Mesenteric fat pad (tissue), 1 donor: ENCODE data around the gene TXNDC9. TPM values are rescaled to one million over a fixed set of nuclear protein-coding genes. Genes with fewer than 3 reads are reported as not detected.
"Not testable (repeated sequence)": the region's sequence is repeated elsewhere in the genome, so short reads cannot be mapped to it uniquely, and the experiment has no call there.

Experiments used
- DNase-seq: peaks from one replicate; pipeline ENCODE4 v3.0.0-alpha.2; 2020; ENCODE audit warnings: low spot score
- long read RNA-seq: library from polyadenylated mRNA; unstranded; transcript quantifications from one replicate; pipeline ENCODE4 v2.0.0, GENCODE V29; 2020
- total RNA-seq: library from RNA; stranded (reverse); fragmentation: NEBNext Ultra II Directional; extraction: Animal tissue kit (Norgen Biotek cat#: 25700); gene quantifications from one replicate; pipeline ENCODE4 v1.2.1, GENCODE V29; 2021
- donor health status: DM: yes; HTN: yes; CAD: no.

The TXNDC9 gene, protein sequence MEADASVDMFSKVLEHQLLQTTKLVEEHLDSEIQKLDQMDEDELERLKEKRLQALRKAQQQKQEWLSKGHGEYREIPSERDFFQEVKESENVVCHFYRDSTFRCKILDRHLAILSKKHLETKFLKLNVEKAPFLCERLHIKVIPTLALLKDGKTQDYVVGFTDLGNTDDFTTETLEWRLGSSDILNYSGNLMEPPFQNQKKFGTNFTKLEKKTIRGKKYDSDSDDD
- 25.1 TPM for total RNA-seq
- long read RNA-seq, transcript TXNDC9-201 (5 exons, 1,637 nt), result major isoform, 148 of 160 reads
- long read RNA-seq, partial matches to known transcripts, result 4 of 160 reads
- long read RNA-seq, other reads (novel, unspliced or antisense), result 4 of 160 reads

- peak; percentile 99 for DNase-seq
These were observed at the start of gene TXNDC9 for GRCh38 chr2:99335911-99336803. TSS of gene TXNDC9 (minus strand) at chr2:99336333. CDS start at chr2:99333210, 3,123 bp downstream.

DNA sequence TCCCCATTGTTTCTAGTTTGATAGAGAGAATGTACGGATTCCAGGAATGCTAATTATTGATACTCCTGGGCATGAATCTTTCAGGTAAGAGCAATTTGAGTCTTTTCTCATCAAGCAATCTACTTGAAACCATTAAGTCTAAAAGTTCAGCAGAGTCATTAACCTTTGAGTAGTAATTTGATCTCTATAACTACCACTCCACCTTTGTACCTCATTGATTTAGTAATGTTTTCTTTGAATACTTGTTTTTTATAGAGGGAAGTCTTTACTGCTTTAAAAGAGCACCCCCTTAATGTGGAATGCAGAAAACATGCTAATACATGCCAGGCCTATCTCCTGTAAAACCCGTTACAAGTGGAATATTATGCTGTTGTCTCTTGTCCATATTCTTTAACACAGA lies 46.0 kb upstream of the TXNDC9 start:
- no peak for DNase-seq

DNA sequence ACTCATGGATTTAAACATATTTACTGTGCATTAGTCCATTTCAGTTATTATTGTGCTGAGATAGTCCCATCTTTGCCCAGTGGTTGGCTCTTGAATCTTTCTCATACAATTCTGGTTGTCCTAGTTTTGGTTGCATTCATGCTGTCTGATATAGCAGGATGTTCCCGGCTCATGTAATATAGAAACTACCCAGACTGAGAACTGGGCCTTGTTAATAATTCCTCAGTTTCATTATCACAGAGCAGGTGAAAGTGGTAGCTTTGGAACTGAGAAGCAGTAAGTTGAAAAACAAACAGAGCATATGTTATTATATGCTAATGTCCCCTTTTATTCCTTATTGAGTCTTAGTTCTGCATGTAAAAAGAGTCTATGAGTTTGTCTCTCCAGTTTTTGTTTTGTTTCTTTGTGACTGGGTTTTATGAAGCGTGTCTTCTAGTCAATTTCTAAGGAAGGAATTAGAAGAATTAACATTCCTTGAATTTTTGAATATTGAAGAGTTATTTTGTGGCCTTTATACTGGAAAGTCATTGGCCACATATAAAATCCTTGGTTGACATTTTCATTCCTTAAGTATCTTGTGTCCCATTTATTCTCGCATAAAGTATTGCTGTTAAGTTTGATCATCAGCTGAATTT lies 44.4 kb upstream of the TXNDC9 start:
- DNase-seq, result no peak

- no peak for DNase-seq
These were observed 41.7 kb upstream of the TXNDC9 start for GRCh38 chr2:99377879-99378278.

GRCh38 chr2:99376254-99376864 lies 40.2 kb upstream of the TXNDC9 start:
- no peak for DNase-seq

- DNase-seq, result no peak
These were observed 38.6 kb upstream of the TXNDC9 start for GRCh38 chr2:99374747-99375146.

DNA sequence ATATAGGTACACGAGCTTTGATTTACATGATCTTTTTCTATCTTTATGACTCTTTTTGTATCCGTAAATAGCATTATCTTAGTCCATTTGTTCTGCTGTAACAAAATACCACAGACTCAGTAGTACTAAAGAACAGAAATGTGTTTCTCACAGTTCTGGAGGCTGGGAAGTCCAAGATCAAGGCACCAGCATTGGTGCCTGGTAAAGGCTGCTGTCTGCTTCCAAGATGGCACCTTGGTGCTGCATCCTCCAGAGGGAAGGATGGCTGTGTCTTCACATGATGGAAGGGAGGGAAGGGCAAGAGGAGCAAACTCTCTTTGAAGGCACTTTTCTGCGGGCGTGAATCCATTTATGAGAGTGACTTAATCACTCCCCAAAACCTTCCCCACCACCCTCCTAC lies 37.0 kb upstream of the TXNDC9 start:
- DNase-seq, result no peak

GRCh38 chr2:99368854-99369253 lies 32.7 kb upstream of the TXNDC9 start:
- not testable (repeated sequence) for DNase-seq

DNA sequence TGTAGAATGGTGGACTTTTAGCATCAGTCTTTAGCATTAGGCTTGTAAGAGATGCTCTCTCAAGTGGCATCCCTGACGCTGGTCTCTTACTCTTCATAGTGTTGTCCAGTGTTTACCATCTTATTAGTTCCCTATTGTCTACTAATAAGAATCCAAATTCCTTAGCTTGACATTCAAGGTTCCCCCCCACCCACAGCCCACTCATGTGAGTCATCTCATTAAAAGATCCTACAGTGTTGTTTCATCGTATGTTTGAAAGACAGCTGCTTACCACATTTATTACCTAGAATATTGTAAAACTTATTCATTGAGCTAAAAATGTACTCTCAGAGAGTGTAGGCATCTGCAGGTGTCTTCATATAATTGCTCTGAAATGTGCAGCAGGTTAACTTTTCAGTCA lies 29.5 kb upstream of the TXNDC9 start:
- no peak for DNase-seq

GRCh38 chr2:99356853-99357252 lies 20.7 kb upstream of the TXNDC9 start:
- no peak for DNase-seq

- DNase-seq, result not testable (repeated sequence)
These were observed 18.7 kb upstream of the TXNDC9 start for GRCh38 chr2:99354825-99355224.

DNA sequence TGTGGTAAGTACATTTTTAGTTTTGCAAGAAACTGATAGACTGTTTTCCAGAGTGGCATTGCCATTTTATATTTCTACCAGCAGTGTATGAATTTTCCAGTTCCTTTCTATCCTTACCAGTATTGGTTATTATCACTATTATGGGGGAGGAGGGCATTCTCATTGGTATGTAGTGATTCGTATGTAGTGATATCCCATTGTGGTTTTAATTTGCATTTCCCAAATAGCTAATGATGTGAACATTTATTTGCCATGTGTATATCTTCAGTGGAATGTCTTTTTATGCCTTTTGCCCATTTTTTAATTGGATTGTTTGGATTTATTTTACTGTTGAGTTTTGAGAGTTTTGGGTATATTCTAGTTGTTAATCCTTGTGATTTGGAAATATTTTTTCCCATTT lies 17.9 kb upstream of the TXNDC9 start:
- no peak for DNase-seq

DNA sequence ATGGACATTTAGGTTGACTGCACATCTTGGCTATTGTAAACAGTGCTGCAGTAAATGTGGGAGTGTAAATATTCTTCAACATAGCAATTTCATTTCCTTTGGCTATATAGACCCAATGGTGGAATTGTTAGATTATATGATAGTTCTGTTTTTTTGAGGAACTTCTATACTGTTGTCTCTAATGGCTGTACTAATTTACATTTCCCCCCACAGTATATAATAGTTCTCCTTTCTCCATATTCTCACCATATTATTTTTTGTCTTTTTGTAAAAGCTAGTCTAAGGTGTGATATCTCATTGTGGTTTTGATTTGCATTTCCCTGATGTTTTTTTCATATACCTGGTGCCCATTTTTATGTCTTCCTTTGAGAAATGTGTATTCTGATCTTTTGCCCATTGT lies 14.1 kb upstream of the TXNDC9 start:
- no peak for DNase-seq

GRCh38 chr2:99348173-99348572 lies 12.0 kb upstream of the TXNDC9 start:
- no peak for DNase-seq

DNA sequence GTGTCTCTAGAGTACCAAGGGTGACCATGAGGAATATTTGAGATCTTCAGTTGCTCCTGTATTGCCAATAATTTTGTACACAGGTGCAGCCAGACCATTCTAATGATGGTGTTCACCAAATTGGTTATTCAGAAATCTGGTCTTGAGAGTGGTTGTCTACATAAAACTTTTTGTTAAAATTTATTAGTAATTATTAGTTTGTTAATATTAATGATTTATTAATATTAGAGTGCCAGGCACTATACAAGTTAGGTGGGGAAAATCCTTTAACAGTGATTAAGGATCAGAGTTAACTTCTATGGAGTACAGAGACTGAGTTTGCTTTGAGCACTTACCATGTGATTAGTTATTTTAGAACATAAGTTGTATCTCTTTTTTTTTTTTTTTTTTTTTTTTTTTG lies 10.1 kb upstream of the TXNDC9 start:
- no peak for DNase-seq

GRCh38 chr2:99345446-99345845 lies 9.3 kb upstream of the TXNDC9 start:
- DNase-seq, result not testable (repeated sequence)

DNA sequence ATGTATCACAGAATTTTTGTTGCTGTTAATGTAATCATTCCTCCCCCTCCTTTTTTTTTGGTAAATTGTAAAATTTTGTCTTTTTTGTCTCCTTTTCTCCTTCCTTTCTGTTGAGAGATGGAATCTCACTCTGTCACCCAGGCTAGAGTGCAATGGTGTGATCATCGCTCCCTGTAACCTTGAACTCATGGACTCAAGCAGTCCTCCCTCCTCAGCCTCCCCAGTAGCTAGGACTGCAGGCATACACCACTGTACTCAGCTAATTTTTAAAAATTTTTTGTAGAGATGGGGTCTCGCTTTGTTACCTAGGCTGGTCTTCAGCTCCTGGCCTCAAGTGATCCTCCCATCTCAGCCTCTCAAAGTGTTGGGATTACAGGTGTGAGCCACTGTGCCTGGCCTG lies 6.4 kb upstream of the TXNDC9 start:
- DNase-seq, result no peak

- DNase-seq, result no peak
These were observed 4.6 kb upstream of the TXNDC9 start for GRCh38 chr2:99340669-99341236.

- no peak for DNase-seq
These were observed 2.0 kb upstream of the TXNDC9 start for GRCh38 chr2:99338029-99338585.

DNA sequence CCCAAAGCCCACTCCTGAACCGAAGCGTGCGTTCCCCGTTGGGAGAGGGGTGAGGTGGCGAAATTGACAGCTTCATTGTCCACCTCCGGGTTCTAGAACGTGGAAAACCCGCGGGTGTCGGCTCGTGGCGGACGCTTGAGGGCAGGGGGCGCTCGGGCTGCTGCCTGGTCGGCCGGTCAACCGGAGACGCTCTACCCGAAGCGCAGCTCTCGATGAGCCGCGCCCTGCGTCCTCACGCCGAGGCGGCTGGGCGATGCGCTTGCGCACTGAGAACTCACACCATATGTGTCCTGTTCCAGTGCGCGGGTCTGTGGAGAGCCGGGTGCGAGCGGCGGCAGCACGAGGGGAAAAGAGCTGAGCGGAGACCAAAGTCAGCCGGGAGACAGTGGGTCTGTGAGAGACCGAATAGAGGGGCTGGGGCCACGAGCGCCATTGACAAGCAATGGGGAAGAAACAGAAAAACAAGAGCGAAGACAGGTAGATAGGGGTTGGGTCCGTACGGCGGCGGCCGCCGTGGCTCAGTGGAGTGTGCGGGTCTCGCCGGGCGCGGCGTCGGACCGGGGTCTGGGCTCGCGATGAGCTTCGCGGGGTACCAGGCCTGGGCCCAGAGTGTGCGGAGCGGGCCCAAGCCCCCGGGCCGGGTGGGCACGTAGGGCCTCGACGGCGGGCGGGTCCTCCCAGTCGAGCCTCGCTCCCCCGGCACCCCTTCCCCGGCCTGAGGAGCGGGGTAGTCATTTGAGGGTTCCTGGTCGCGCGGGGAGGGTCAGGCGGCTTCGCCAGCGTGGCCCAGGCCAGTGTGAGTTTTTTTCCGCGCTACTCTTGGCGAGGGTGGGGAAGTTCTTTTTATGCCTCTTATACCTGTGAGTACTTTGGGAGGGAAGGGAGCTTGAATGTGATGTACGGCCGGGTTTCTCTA lies 1.2 kb upstream of the TXNDC9 start, which contains the start of gene EIF5B:
TSS of gene EIF5B (plus strand) at position 277 of the 916 bp plus-strand sequence. CDS start at position 443, 166 bp downstream.
- DNase-seq, result peak; percentile 99
